ENCODE data around the gene CACNA1C.

DNA sequence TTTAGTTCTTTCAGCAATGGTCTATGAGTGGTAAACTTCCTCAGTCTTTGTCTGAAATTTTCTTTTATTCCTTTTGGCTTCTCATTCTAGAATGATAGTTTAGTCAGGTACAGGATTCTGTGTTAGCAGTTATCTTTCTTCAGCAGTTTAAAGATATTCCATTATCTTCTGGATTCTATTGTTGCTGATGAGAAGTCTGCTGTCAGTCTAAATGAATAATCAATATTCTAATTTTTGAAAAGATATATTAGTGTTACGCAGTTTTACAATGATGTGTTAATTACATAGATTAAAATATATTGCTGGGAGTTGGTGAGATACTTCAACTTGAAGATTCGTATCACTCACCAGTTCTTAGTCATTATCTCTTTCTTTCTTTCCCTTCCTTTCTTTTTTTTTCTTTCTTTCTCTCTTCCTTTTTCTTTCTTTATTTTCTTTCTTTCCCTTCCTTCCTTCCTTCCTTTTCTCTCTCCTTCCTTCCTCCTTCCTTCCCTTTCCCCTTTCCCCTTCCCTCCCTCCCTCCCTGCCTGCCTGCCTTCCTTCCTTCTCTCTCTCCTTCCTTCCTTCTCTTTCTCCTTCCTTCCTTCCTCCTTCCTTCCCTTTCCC is 17.8 kb downstream of the CACNA1C start:
- no peak for TF ChIP-seq POLR2A (IDR thresholded peaks at IDR 0.05)
- TF ChIP-seq, protein P1, sequence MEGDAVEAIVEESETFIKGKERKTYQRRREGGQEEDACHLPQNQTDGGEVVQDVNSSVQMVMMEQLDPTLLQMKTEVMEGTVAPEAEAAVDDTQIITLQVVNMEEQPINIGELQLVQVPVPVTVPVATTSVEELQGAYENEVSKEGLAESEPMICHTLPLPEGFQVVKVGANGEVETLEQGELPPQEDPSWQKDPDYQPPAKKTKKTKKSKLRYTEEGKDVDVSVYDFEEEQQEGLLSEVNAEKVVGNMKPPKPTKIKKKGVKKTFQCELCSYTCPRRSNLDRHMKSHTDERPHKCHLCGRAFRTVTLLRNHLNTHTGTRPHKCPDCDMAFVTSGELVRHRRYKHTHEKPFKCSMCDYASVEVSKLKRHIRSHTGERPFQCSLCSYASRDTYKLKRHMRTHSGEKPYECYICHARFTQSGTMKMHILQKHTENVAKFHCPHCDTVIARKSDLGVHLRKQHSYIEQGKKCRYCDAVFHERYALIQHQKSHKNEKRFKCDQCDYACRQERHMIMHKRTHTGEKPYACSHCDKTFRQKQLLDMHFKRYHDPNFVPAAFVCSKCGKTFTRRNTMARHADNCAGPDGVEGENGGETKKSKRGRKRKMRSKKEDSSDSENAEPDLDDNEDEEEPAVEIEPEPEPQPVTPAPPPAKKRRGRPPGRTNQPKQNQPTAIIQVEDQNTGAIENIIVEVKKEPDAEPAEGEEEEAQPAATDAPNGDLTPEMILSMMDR (IDR thresholded peaks at IDR 0.05) = no peak
- TF ChIP-seq POLR2AphosphoS5 (IDR thresholded peaks at IDR 0.05) = no peak
